Activated T-cell treated with anti-CD3 and anti-CD28 coated beads for 24 hours (primary cell): ENCODE measurements around the gene SNX25.

Experiments
- DNase-seq: peaks from one replicate; pipeline ENCODE4 v3.0.0-alpha.2; 2020; ENCODE audit warnings: low read depth

The SNX25 gene

DNA sequence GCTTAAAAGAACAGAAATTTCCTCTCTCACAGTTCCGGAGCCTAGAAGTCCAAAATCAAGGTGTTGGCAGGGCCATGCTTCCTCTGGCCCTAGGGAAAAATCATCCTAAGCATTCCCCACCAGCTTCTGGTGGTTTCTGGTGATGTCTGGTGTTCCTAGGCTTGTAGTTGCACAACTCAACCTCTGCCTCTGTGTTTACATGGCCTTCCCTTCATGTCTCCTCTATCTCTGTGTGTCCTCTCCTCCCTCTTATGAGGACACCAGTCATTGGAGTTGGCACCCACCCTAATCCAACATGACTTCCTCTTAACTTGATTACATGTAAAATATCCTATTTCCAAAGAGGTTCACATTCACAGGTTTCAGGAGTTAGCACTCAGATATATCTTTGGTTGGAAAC lies 170.9 kb downstream of the SNX25 start:
- DNase-seq = no peak

- DNase-seq = no peak
Measured at GRCh38 chr4:185381288-185382196, 172.1 kb downstream of the SNX25 start.

GRCh38 chr4:185382754-185383153 lies 173.4 kb downstream of the SNX25 start:
- no peak for DNase-seq

GRCh38 chr4:185383451-185383850 lies 174.1 kb downstream of the SNX25 start:
- no peak for DNase-seq

DNA sequence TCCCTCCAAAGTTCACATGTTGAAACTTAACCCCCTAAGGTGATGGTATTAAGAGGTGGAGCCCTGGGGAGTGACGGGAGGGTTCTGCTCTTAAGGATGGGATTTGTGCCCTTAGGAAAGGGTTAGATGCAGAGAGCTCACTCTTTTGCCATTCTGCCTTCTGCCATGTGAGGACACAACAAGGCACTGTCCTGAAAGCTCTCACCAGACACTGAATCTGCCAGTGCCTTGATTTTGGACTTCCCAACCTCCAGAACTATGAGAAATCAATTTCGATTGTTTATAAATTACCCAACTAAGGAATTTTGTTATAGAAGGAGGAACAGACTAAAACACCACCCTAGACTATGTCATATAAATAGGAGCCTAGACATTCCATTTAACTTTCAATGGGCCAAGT lies 174.7 kb downstream of the SNX25 start:
- DNase-seq = no peak

DNA sequence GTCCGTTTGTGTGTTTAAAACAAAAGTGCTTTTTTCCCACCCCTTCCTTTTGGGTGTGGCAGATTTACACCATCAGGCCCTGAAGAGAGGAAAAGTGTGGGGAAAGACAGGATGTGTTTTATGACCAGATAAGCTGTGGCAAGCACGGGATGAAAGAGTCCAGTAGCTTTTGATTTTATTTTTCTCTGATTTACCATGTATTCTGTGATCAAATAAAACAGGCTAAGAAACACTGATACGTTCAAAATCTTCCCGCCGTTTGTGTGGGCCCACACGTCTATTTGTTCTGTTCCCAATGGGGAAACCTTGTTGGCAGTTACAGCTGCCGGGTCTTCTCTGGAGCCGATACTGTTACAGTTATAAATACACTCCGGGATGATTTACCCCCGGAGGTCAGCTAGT lies 175.5 kb downstream of the SNX25 start:
- no peak for DNase-seq

- DNase-seq = no peak
Measured at GRCh38 chr4:185387957-185388356, 178.6 kb downstream of the SNX25 start.

DNA sequence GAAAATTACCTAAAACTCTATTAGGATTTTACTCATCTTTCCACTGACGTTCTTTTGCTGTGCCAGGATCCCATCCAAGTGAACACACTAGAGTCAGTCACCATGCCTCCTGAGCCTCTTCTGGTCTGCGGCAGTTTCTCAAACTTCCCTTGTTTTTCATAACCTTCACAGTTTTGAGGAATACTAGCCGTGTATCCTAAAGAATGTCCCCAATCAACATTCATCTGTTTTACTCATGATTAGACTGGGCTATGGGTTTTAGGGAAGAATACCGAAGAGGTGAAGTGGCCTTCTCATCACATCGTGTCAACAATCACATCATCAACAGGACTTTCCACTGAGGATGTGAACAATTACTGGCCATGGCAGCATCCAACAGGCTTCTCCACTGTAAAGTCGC lies 181.5 kb downstream of the SNX25 start:
- DNase-seq = no peak

DNA sequence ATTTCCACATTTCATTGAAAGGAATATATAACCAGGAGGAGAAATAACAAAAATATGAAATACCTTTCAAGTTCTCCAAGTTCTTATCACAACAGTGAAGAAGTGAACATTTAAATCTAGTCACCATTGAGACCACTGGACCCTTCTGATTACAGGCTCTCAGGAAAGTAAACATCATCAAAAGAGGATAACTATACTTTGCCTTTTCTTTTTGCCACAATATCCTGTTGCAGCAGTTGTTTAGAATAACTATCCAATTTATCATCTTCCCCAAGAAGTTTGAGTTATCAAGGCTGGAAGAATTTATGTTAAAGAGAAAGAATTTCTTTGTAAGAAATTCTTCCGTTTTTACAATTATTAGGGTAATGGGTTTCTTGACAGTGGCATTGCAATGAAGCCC lies 182.8 kb downstream of the SNX25 start:
- DNase-seq = no peak

DNA sequence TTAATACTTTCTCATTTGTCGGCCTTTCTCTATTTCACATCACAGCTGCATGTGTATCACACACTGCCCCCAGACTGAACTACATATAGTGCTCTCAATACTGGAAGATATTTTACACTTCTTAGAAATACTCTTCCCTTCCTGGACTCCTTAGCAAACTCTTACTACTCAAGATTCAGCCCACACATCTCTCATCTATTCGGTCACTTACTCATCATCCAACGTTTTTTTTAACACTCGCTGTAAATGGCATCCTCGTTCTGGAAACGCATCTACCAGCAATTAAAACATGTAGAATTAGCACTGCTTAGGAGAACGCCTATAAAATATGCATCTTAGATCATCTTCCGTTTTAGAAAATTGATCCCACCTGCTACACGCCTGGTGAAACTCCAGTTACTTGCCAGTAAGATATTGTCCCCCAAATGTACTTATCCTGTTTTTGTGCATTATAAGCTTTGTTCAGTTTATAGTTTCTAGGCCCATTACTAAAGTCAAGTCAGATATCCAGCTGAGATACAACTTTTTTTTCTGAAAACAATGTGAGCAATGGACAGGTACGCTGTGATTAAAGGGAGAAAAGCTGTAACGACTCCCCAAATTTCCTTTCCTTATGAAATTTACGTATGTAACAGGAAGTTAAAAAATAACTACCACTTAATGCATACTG lies 185.3 kb downstream of the SNX25 start:
- no peak for DNase-seq

- DNase-seq = no peak
Measured at GRCh38 chr4:185395238-185395955, 186.0 kb downstream of the SNX25 start, which contains the start of gene LRP2BP. TSS of gene LRP2BP (minus strand) at chr4:185395924. CDS start at chr4:185378186, 17,738 bp downstream.

DNA sequence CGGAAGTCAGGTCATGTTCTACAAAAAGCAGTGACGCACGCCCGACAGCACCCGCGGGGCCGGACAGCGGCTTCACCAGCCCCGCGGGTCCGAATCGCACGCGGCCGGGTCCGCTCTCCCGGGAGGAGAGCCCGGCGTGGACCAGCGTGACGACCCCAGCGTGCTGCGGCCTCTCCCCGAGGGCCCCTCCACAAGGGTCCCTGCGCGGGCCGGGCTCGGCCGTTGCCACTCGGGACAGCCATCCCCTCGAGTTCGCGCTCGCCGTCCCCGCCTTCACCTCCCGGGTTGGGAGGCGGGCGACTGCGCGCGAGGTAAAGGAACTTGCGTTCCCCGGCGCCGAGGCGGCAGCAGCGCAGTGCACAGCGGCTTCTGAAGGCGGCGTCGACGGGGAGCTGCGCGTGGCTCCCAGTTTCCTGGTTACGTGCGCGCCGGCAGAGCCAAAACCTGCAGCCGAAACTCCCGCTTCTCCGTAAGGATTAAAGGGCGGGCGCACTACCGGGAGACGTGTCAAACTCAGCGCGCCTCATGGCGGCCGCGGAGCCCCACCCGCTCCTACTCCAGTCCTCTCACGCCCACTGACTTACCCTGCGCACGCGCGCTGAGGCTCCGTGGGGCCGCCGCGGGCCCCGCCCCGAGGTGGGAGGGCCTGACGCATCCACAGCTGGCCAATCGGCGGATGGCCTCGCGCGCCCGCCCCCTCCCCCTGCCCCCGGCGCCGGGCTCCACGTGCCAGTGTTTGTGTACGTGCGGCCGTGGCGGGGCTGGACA lies 186.7 kb downstream of the SNX25 start:
- peak; percentile 97 for DNase-seq

- no peak for DNase-seq
Measured at GRCh38 chr4:185396724-185397385, 187.5 kb downstream of the SNX25 start, which contains the start of gene ANKRD37. TSS of gene ANKRD37 (plus strand) at chr4:185396841. CDS start at chr4:185396924, 83 bp downstream.

DNA sequence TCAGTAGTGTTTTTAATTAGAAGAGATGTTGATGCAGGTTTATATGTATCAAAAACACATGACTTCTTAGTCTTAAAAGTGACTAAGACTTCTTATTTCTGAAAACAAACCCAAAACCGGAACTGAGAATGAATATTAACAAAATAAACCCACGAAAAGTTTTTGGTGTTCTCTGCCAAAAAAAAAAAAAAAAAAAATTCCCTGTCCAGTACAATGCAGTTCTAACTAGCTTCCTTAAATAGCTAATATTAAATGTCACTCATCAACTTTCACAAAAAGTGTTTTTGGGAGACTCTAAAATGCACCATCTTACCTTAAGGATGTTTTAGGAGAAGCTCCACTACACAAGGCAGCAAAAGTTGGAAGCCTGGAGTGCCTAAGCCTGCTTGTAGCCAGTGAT lies 189.2 kb downstream of the SNX25 start:
- no peak for DNase-seq

DNA sequence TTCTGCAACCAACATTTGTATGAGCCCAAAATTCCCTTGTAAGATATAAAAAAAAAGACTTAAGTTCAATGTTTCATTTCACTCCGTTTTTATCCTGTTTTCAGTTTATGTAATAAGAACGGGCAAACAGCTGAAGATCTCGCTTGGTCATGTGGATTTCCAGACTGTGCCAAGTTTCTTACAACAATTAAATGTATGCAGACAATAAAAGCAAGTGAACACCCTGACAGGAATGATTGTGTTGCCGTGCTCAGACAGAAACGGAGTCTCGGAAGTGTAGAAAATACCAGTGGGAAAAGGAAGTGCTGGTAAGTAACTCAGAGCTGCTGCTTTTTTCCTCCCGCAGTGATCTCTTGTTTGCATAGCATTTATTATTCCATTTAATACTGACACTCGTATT lies 190.1 kb downstream of the SNX25 start:
- DNase-seq = no peak

GRCh38 chr4:185404031-185404430 lies 194.6 kb downstream of the SNX25 start:
- no peak for DNase-seq

DNA sequence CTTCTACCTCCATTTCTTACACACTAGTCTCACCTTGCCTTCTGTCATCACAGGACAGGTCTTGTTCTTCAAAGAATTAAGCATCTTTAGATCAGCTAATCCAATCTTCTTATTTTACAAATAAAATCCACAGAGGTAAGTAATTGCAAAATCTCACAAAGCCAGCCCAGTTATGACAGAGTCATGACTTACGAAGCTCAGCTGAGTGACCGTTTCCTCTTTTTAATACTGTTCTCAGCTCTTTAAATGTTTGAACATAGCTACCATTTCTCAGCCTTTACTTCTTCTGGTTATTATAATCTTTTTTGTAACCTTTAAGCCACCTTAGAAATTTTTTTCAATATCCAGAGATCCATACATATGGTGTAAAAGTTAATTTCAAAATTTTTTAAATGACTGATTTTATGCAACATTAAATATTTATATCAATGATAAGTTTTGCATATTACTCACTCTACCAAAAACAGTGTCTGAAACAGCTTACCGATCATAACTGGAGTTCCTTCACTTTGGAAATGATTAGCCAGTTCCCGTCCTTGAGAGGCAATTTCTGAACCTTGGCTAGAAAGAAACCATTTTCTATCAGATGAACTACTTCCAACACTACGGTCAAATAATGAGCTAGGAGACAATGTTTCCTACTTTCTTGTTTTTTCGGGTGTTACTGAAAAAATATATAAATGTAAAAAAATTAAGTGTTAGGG lies 196.1 kb downstream of the SNX25 start:
- DNase-seq = no peak

DNA sequence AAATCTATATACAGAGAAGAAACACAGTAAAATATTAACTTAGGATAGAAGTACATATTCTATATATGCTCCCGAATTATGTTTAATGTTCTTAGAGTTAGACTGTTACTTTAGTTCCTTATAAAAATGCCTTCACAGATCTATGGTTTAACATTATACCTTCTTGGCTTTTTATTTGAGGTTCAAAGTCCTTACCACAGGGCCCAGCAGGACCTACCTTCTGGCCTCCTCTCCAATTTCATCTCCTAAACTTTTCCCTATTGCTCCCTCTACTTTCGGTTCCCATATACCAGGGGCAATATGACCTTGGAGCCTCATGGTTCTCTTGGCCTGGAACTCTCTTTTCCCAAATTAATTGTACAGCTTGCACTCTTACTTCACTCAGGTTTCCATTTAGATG lies 199.0 kb downstream of the SNX25 start:
- DNase-seq = no peak

- DNase-seq = no peak
Measured at GRCh38 chr4:185411849-185412248, 202.5 kb downstream of the SNX25 start.

DNA sequence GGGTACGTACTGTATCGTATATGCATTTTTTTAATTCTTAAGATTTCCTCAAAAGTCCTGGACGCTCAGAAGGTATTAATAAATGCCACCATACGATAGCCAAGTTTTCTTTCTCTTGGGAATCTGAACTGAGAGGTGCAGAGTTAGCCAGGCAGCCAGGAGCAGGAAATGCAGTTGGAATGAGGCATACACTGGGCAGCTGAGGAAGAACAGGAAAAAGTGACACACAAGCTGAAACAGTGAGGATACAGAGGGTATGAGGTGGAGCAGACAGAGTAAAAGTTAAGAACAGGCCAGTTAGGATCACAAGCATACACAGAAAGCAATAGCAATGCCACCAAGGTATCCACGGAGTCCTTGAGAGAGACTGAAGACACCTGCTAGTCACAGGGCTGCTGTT lies 203.0 kb downstream of the SNX25 start:
- no peak for DNase-seq
